Activated CD4-positive, alpha-beta T cell treated with anti-CD3 and anti-CD28 coated beads, Interleukin-2, amount 50 U/mL, for 24 hours (primary cell): ENCODE data around the gene TSC22D4.
"Not testable (repeated sequence)": the region's sequence is repeated elsewhere in the genome, so short reads cannot be mapped to it uniquely, and the experiment has no call there.

ENCODE experiments used
- DNase-seq, 2 donors: peaks; one replicate each; pipeline ENCODE4 v3.0.0-alpha.2; 2020; ENCODE audit warnings: low read depth in 1 of 2, low spot score in 1 of 2

The TSC22D4 gene

GRCh38 chr7:100476101-100476780, 2.8 kb downstream of the TSC22D4 start:
- DNase-seq: no peak

- DNase-seq: no peak
Observed at GRCh38 chr7:100475549-100475948, 3.5 kb downstream of the TSC22D4 start.

- DNase-seq: no peak
Observed at GRCh38 chr7:100472854-100473499, 6.0 kb downstream of the TSC22D4 start.

GRCh38 chr7:100472121-100472851, 6.7 kb downstream of the TSC22D4 start:
- no peak for DNase-seq

- no peak for DNase-seq
Observed at GRCh38 chr7:100471021-100471420, 8.0 kb downstream of the TSC22D4 start.

- DNase-seq: peak; percentile 73 to 78
Observed at GRCh38 chr7:100469227-100470044, 9.6 kb downstream of the TSC22D4 start.

- DNase-seq: no peak
Observed at GRCh38 chr7:100467638-100468373, 11.2 kb downstream of the TSC22D4 start.

GRCh38 chr7:100466653-100467605, 12.1 kb downstream of the TSC22D4 start:
- no peak for DNase-seq

- no peak for DNase-seq
Observed at GRCh38 chr7:100465702-100466311, 13.2 kb downstream of the TSC22D4 start.

GRCh38 chr7:100465299-100465698, 13.7 kb downstream of the TSC22D4 start:
- DNase-seq: no peak

GRCh38 chr7:100464791-100465190, 14.2 kb downstream of the TSC22D4 start:
- DNase-seq: no peak

GRCh38 chr7:100464210-100464660, 14.8 kb downstream of the TSC22D4 start, which contains the start of gene SPACDR:
Gene SPACDR (minus strand): TSS chr7:100464260. CDS start chr7:100464025, 235 bp downstream.
- no peak for DNase-seq

GRCh38 chr7:100457033-100457432, 22.0 kb downstream of the TSC22D4 start:
- DNase-seq: no peak

GRCh38 chr7:100456562-100456961, 22.5 kb downstream of the TSC22D4 start:
- no peak for DNase-seq

- DNase-seq: no peak
Observed at GRCh38 chr7:100455206-100455605, 23.8 kb downstream of the TSC22D4 start.

- DNase-seq: not testable (repeated sequence)
Observed at GRCh38 chr7:100453854-100454253, 25.2 kb downstream of the TSC22D4 start.

- DNase-seq: no peak
Observed at GRCh38 chr7:100452513-100452912, 26.5 kb downstream of the TSC22D4 start.

GRCh38 chr7:100449190-100449795, 29.7 kb downstream of the TSC22D4 start:
- DNase-seq: no peak
